Forelimb muscle (tissue), 1 donor: ENCODE measurements around the gene GPER1. TPM values are rescaled to one million over a fixed set of nuclear protein-coding genes. Genes with fewer than 3 reads are reported as not detected.

ENCODE experiments used
- DNase-seq: peaks from one replicate; pipeline ENCODE4 v3.0.0-alpha.2; 2013; ENCODE audit warnings: low read depth
- polyA plus RNA-seq: library from polyadenylated mRNA; unstranded; fragments of 120-200 nt; gene quantifications from one replicate; pipeline ENCODE4 v1.2.1, GENCODE V29; 2013; ENCODE audit not compliant: insufficient read length

Gene GPER1
- polyA plus RNA-seq, 1 donor = 14.4 TPM

- no peak for DNase-seq
These were observed 34.0 kb upstream of the GPER1 start for GRCh38 chr7:1053816-1054370.

- no peak for DNase-seq
These were observed 33.5 kb upstream of the GPER1 start for GRCh38 chr7:1054438-1054837.

GRCh38 chr7:1054861-1055450, 33.0 kb upstream of the GPER1 start:
- DNase-seq = no peak

GRCh38 chr7:1055491-1055955, 32.4 kb upstream of the GPER1 start:
- no peak for DNase-seq

- DNase-seq = no peak
These were observed 31.7 kb upstream of the GPER1 start for GRCh38 chr7:1055956-1056784.

- no peak for DNase-seq
These were observed 31.0 kb upstream of the GPER1 start for GRCh38 chr7:1056785-1057410.

GRCh38 chr7:1057416-1058291, 30.3 kb upstream of the GPER1 start:
- no peak for DNase-seq

- DNase-seq = no peak
These were observed 29.6 kb upstream of the GPER1 start for GRCh38 chr7:1058311-1058710.

GRCh38 chr7:1058821-1059199, 29.1 kb upstream of the GPER1 start:
- no peak for DNase-seq

- no peak for DNase-seq
These were observed 28.5 kb upstream of the GPER1 start for GRCh38 chr7:1059200-1060091.

GRCh38 chr7:1060315-1061072, 27.4 kb upstream of the GPER1 start:
- DNase-seq = no peak

- DNase-seq = no peak
These were observed 26.7 kb upstream of the GPER1 start for GRCh38 chr7:1061180-1061579.

- DNase-seq = no peak
These were observed 25.3 kb upstream of the GPER1 start for GRCh38 chr7:1062296-1063294.

- DNase-seq = no peak
These were observed 24.6 kb upstream of the GPER1 start for GRCh38 chr7:1063361-1063760.

- no peak for DNase-seq
These were observed 23.3 kb upstream of the GPER1 start for GRCh38 chr7:1064581-1064980.

- DNase-seq = no peak
These were observed 22.7 kb upstream of the GPER1 start for GRCh38 chr7:1065263-1065584.

GRCh38 chr7:1065585-1066241, 22.2 kb upstream of the GPER1 start:
- no peak for DNase-seq

GRCh38 chr7:1066242-1066588, 21.7 kb upstream of the GPER1 start:
- DNase-seq = no peak
